H1 (cell line): Measurements from ENCODE around the gene CCDC14. TPM values are rescaled to one million over a fixed set of nuclear protein-coding genes. Genes with fewer than 3 reads are reported as not detected.
A peak's percentile ranks its signal among the peaks of the same experiment; 100 is the strongest.

ENCODE experiments used
- CTCF ChIA-PET: fragments of 300-600 bp; sonication (Branson Sonifier 250); formaldehyde crosslinking; loops from one replicate; lab custom pipeline; 2021; ENCODE audit not compliant: partially characterized antibody; lab: Charles Lee
- POLR2A ChIA-PET: fragments of 300-600 bp; sonication (Branson Sonifier 250); formaldehyde crosslinking; loops from one replicate; lab custom pipeline; 2021; ENCODE audit warnings: inconsistent platforms; ENCODE audit not compliant: partially characterized antibody; lab: Charles Lee
- DNase-seq, 2 experiments: peaks; one replicate each; pipeline versions ENCODE4 v3.0.0 to v3.0.0-alpha.2; 2010 to 2022; ENCODE audit warnings: low spot score in 2 of 2, low read depth in 1 of 2, mixed read lengths in 1 of 2
- FAIRE-seq: peaks from 2 replicates; lab custom pipeline; 2011; peaks lifted over from hg19 to GRCh38; lab: Jason Lieb, UNC
- H2AFZ ChIP-seq: 2 replicates; pipeline ENCODE4 v1.8.1; 2012; ENCODE audit warnings: low read length, inconsistent platforms
- H2AK5ac ChIP-seq: 2 replicates; pipeline ENCODE4 v1.6.1; 2013; ENCODE audit warnings: low read depth, low read length
- H2BK120ac ChIP-seq: replicated peaks from 2 replicates; pipeline ENCODE3; 2013; ENCODE audit warnings: low read depth, low read length, inconsistent platforms
- H2BK12ac ChIP-seq: 2 replicates; pipeline ENCODE4 v1.6.1; 2013; ENCODE audit warnings: low read depth, low read length
- H2BK15ac ChIP-seq: 2 replicates; pipeline ENCODE4 v1.6.1; 2013; ENCODE audit warnings: low read length
- H2BK20ac ChIP-seq: 2 replicates; pipeline ENCODE4 v1.6.1; 2013; ENCODE audit warnings: low read length
- H2BK5ac ChIP-seq: 2 replicates; pipeline ENCODE4 v1.6.1; 2013; ENCODE audit warnings: low read depth, low read length
- H3K14ac ChIP-seq: 2 replicates; pipeline ENCODE4 v1.6.1; 2013; ENCODE audit warnings: inconsistent platforms; ENCODE audit not compliant: insufficient read length
- H3K18ac ChIP-seq: 2 replicates; pipeline ENCODE4 v1.6.1; 2013; ENCODE audit warnings: low read length; ENCODE audit errors: extremely low read depth
- H3K23ac ChIP-seq: 2 replicates; pipeline ENCODE4 v1.6.1; 2013; ENCODE audit warnings: inconsistent platforms; ENCODE audit not compliant: insufficient read length
- H3K23me2 ChIP-seq: 2 replicates; pipeline ENCODE4 v1.6.1; 2013; ENCODE audit warnings: low read depth, low read length
- H3K27ac ChIP-seq: 2 replicates; pipeline ENCODE4 v1.6.1; 2011; ENCODE audit warnings: low read depth, low read length, inconsistent platforms
- H3K27me3 ChIP-seq, 4 experiments: replicated peaks in 1 of 4; 1 replicate in 1 of 4; 2 replicates in 3 of 4; pipeline versions ENCODE4 v1.6.1 to v1.8.1; 2011 to 2013; ENCODE audit warnings: low read length in 3 of 4, mild to moderate bottlenecking in 3 of 4, inconsistent platforms in 2 of 4, mixed read lengths in 2 of 4, moderate library complexity in 1 of 4; ENCODE audit not compliant: control insufficient read depth in 3 of 4, insufficient read depth in 3 of 4; ENCODE audit errors: extremely low read depth in 1 of 4
- H3K36me3 ChIP-seq, 4 experiments: 2 replicates each; pipeline versions ENCODE4 v1.6.1 to v1.8.1; 2011 to 2013; ENCODE audit warnings: mild to moderate bottlenecking in 4 of 4, low read length in 3 of 4, moderate library complexity in 2 of 4, control low read depth in 1 of 4, inconsistent platforms in 1 of 4; ENCODE audit not compliant: insufficient read depth in 4 of 4, control insufficient read depth in 2 of 4
- H3K4ac ChIP-seq: replicated peaks from 2 replicates; pipeline ENCODE3; 2013; ENCODE audit warnings: low read length, low read depth, mixed read lengths, inconsistent platforms; ENCODE audit not compliant: insufficient read length
- H3K4me1 ChIP-seq, 4 experiments: replicated peaks in 1 of 4; 1 replicate in 1 of 4; 2 replicates in 3 of 4; pipeline versions ENCODE4 v1.6.1 to v1.8.1; 2011 to 2013; ENCODE audit warnings: low read length in 3 of 4, inconsistent platforms in 2 of 4, mixed read lengths in 1 of 4; ENCODE audit not compliant: insufficient read depth in 4 of 4, control insufficient read depth in 3 of 4
- H3K4me2 ChIP-seq, 2 experiments: 2 replicates each; pipeline versions ENCODE4 v1.6.1 to v1.8.1; 2011 to 2013; ENCODE audit warnings: low read depth in 2 of 2, low read length in 2 of 2, control low read depth in 1 of 2, inconsistent platforms in 1 of 2, mild to moderate bottlenecking in 1 of 2; ENCODE audit not compliant: insufficient read depth in 1 of 2
- H3K4me3 ChIP-seq, 4 experiments: fragments of 200-600, 300-600 bp in 1 of 4; sonication (generic), shearing (Covaris generic), sonication (Bioruptor Twin) in 1 of 4; 2 replicates each; pipeline versions ENCODE4 v1.5.1 to v1.8.1; 2011 to 2016; ENCODE audit warnings: low read length in 4 of 4, low read depth in 3 of 4, control low read depth in 2 of 4, inconsistent platforms in 2 of 4, mild to moderate bottlenecking in 2 of 4, mixed read lengths in 1 of 4, moderate library complexity in 1 of 4; ENCODE audit not compliant: insufficient read depth in 2 of 4; ENCODE audit errors: extremely low read depth in 1 of 4
- H3K56ac ChIP-seq: replicated peaks from 2 replicates; pipeline ENCODE3; 2013; ENCODE audit warnings: low read depth, mild to moderate bottlenecking, mixed read lengths, low read length, inconsistent platforms; ENCODE audit not compliant: insufficient read length
- H3K79me1 ChIP-seq: 2 replicates; pipeline ENCODE4 v1.6.1; 2013; ENCODE audit warnings: low read depth, low read length, control low read depth
- H3K79me2 ChIP-seq, 2 experiments: 2 replicates each; pipeline versions ENCODE4 v1.6.1 to v1.8.1; 2012 to 2013; ENCODE audit warnings: low read length in 2 of 2, mild to moderate bottlenecking in 2 of 2, inconsistent platforms in 1 of 2; ENCODE audit not compliant: insufficient read depth in 2 of 2, control insufficient read depth in 1 of 2
- H3K9ac ChIP-seq, 4 experiments: replicated peaks in 1 of 4; 1 replicate in 1 of 4; 2 replicates in 3 of 4; pipeline versions ENCODE4 v1.6.1 to v1.8.1; 2011 to 2013; ENCODE audit warnings: low read depth in 3 of 4, low read length in 3 of 4, control low read depth in 2 of 4, mild to moderate bottlenecking in 2 of 4, moderate library complexity in 2 of 4, inconsistent platforms in 1 of 4; ENCODE audit errors: extremely low read depth in 1 of 4
- H3K9me3 ChIP-seq, 2 experiments: 2 replicates each; pipeline versions ENCODE4 v1.6.1 to v1.8.1; 2012 to 2013; ENCODE audit warnings: mild to moderate bottlenecking in 2 of 2, moderate library complexity in 2 of 2, control low read depth in 1 of 2, inconsistent platforms in 1 of 2, low read depth in 1 of 2, low read length in 1 of 2, mixed read lengths in 1 of 2; ENCODE audit not compliant: insufficient read depth in 2 of 2
- H4K20me1 ChIP-seq, 2 experiments: replicated peaks in 1 of 2; 2 replicates each; pipeline versions ENCODE3 to v1.8.1; 2011 to 2013; ENCODE audit warnings: inconsistent platforms in 2 of 2, low read length in 2 of 2, mild to moderate bottlenecking in 1 of 2; ENCODE audit not compliant: insufficient read depth in 2 of 2, control insufficient read depth in 1 of 2
- H4K5ac ChIP-seq: 2 replicates; pipeline ENCODE4 v1.6.1; 2013; ENCODE audit warnings: low read length, low read depth, mixed read lengths, inconsistent platforms; ENCODE audit not compliant: insufficient read length
- H4K8ac ChIP-seq: 2 replicates; pipeline ENCODE4 v1.8.0; 2013; ENCODE audit warnings: mild to moderate bottlenecking, moderate library complexity, low read length, inconsistent platforms; ENCODE audit not compliant: insufficient read depth; ENCODE audit errors: extremely low read depth
- H4K91ac ChIP-seq: replicated peaks from 2 replicates; pipeline ENCODE3; 2013; ENCODE audit warnings: low read length, mixed read lengths, inconsistent platforms; ENCODE audit not compliant: insufficient read length
- BACH1 ChIP-seq: IDR thresholded peaks from 2 replicates; pipeline ENCODE4 v1.6.1; 2012; ENCODE audit warnings: low read length, improper control_type of control experiment
- FOSL1 ChIP-seq: IDR thresholded peaks from 2 replicates; pipeline ENCODE4 v1.6.1; 2011; ENCODE audit warnings: mild to moderate bottlenecking, low read depth, low read length, moderate library complexity; ENCODE audit not compliant: insufficient read depth
- JUND ChIP-seq: IDR thresholded peaks from 2 replicates; pipeline ENCODE4 v1.6.1; 2011; ENCODE audit warnings: mild to moderate bottlenecking, improper control_type of control experiment, low read length
- RAD21 ChIP-seq, 2 experiments: IDR thresholded peaks in 1 of 2; conservative IDR thresholded peaks in 1 of 2; 2 replicates each; pipeline ENCODE4 v1.6.1; 2011; ENCODE audit warnings: low read depth in 2 of 2, low read length in 2 of 2, improper control_type of control experiment in 1 of 2, inconsistent platforms in 1 of 2, mild to moderate bottlenecking in 1 of 2, moderate library complexity in 1 of 2
- SIN3A ChIP-seq, 2 experiments: IDR thresholded peaks in 1 of 2; conservative IDR thresholded peaks in 1 of 2; 2 replicates each; pipeline ENCODE4 v1.6.1; 2011 to 2012; ENCODE audit warnings: low read length in 2 of 2, improper control_type of control experiment in 1 of 2, low read depth in 1 of 2, mild to moderate bottlenecking in 1 of 2
- TAF7 ChIP-seq: optimal IDR thresholded peaks from 2 replicates; pipeline ENCODE3; 2011; ENCODE audit warnings: low read depth, mild to moderate bottlenecking, inconsistent platforms, low read length, moderate library complexity, borderline replicate concordance
- WGBS, 2 experiments: shearing (Covaris generic) in 1 of 2; methylation state at CpG; one replicate each; pipeline versions ENCODE4 v1.1.6 to v1.1.7; 2013 to 2015; ENCODE audit warnings: low lambda C conversion rate in 2 of 2, mixed read lengths in 2 of 2, inconsistent platforms in 1 of 2, low coverage in 1 of 2, missing lambda C conversion rate in 1 of 2; ENCODE audit not compliant: insufficient replicate concordance in 2 of 2, insufficient coverage in 1 of 2, insufficient read length in 1 of 2; ENCODE audit errors: extremely low coverage in 1 of 2, missing lambda C conversion rate in 1 of 2; 5-methylcytosine and 5-hydroxymethylcytosine counted together
- polyA plus RNA-seq, 7 experiments: library from polyadenylated mRNA; depleted of rRNA in 3 of 7; stranded (reverse) in 5 of 7; unstranded in 2 of 7; fragments of >200 nt in 5 of 7; fragments of 200-250 nt in 2 of 7; gene quantifications; 1 replicate in 5 of 7; 2 replicates in 1 of 7; 4 replicates in 1 of 7; pipeline versions ENCODE4 v1.2.1 to v1.2.3, GENCODE V29; 2011 to 2013; ENCODE audit warnings: missing spikeins in 2 of 7, mixed read lengths in 2 of 7
- total RNA-seq: library from RNA; stranded (reverse); fragmentation: NEBNext Ultra II Directional; extraction: Animal tissue kit (Norgen Biotek cat#: 25700); gene quantifications from 2 replicates; pipeline ENCODE4 v1.2.1, GENCODE V29; 2021
- TF ChIP-seq, protein P1 (sequence below): IDR thresholded peaks from 2 replicates; pipeline ENCODE4 v1.6.1; 2012; ENCODE audit warnings: inconsistent platforms
- TF ChIP-seq, protein P2 (sequence below): IDR thresholded peaks from 2 replicates; pipeline ENCODE4 v1.6.1; 2011; ENCODE audit warnings: low read length, improper control_type of control experiment
- TF ChIP-seq, protein P3 (sequence below), 3 experiments: IDR thresholded peaks; 1 replicate in 2 of 3; 2 replicates in 1 of 3; pipeline versions ENCODE4 v1.5.1 to v1.6.1; 2011; ENCODE audit warnings: low read length in 3 of 3, mild to moderate bottlenecking in 3 of 3, inconsistent platforms in 2 of 3, low read depth in 1 of 3, moderate library complexity in 1 of 3; ENCODE audit not compliant: insufficient read depth in 1 of 3; ENCODE audit errors: control extremely low read depth in 1 of 3

The CCDC14 gene
- total and polyA plus RNA-seq, 2 of the 8 experiments (the other 6 are each of a cell fraction or from before 2014, with no cell fraction given), result 53.6 to 95.7 TPM

- WGBS, 2 experiments, result 59% methylated on average over 2 of the region's 2 CpGs; no CpG with 5 or more reads in 1 of the 2 experiments
- POLR2A ChIA-PET, result interaction anchor here (0.8 to 0.9 kb wide), 2 partner anchors 11 to 48 kb away, joined by 3 to 4 read pairs; no protein-coding TSS in a partner anchor
- no peak overlapping the region for H3K56ac ChIP-seq
- TF ChIP-seq, protein P1, sequence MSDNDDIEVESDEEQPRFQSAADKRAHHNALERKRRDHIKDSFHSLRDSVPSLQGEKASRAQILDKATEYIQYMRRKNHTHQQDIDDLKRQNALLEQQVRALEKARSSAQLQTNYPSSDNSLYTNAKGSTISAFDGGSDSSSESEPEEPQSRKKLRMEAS, result no peak
- TF ChIP-seq FOSL1 (no peak), RAD21 (IDR thresholded peaks at IDR 0.05 in 1 of 2, conservative IDR thresholded peaks at IDR 0.05 in 1 of 2; ENCODE audit: low read depth in 2 of 2, low read length in 2 of 2) (peak; percentile 36 to 51; a peak in 3 of 4 replicates), SIN3A (conservative IDR thresholded peaks at IDR 0.05 in 1 of 2, IDR thresholded peaks at IDR 0.05 in 1 of 2; ENCODE audit: low read depth in 1 of 2, low read length in 2 of 2) (no peak), BACH1 (no peak), JUND (no peak), TAF7 (no peak)
- TF ChIP-seq, protein P2, sequence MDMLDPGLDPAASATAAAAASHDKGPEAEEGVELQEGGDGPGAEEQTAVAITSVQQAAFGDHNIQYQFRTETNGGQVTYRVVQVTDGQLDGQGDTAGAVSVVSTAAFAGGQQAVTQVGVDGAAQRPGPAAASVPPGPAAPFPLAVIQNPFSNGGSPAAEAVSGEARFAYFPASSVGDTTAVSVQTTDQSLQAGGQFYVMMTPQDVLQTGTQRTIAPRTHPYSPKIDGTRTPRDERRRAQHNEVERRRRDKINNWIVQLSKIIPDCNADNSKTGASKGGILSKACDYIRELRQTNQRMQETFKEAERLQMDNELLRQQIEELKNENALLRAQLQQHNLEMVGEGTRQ, result no peak
- TF ChIP-seq, protein P3, sequence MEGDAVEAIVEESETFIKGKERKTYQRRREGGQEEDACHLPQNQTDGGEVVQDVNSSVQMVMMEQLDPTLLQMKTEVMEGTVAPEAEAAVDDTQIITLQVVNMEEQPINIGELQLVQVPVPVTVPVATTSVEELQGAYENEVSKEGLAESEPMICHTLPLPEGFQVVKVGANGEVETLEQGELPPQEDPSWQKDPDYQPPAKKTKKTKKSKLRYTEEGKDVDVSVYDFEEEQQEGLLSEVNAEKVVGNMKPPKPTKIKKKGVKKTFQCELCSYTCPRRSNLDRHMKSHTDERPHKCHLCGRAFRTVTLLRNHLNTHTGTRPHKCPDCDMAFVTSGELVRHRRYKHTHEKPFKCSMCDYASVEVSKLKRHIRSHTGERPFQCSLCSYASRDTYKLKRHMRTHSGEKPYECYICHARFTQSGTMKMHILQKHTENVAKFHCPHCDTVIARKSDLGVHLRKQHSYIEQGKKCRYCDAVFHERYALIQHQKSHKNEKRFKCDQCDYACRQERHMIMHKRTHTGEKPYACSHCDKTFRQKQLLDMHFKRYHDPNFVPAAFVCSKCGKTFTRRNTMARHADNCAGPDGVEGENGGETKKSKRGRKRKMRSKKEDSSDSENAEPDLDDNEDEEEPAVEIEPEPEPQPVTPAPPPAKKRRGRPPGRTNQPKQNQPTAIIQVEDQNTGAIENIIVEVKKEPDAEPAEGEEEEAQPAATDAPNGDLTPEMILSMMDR (IDR thresholded peaks at IDR 0.05; ENCODE audit: control extremely low read depth in 1 of 3, insufficient read depth in 1 of 3, low read depth in 1 of 3, low read length in 3 of 3), result peak in 2 of 3 experiments; percentile 32 to 34; a peak in 2 of 4 replicates
These were observed 53.3 kb downstream of the CCDC14 start for GRCh38 chr3:123907720-123908119.

More at GRCh38 chr3:123907720-123908119, 53.3 kb downstream of the CCDC14 start:
- Histone ChIP-seq H3K27me3 (no peaks in the 10 kb centered on the region), H2BK120ac (no peak overlapping the region), H4K5ac (no peak overlapping the region), H2BK20ac (no peak overlapping the region), H3K18ac (no peak overlapping the region), H3K79me2 (no peaks in the 10 kb centered on the region), H2BK5ac (no peak overlapping the region), H2AFZ (no peak overlapping the region), H2AK5ac (no peak overlapping the region), H4K91ac (no peak overlapping the region), H3K4ac (no peak overlapping the region), H3K4me1 (no peaks in the 10 kb centered on the region), H3K23ac (no peak overlapping the region), H3K9me3 (no peaks in the 10 kb centered on the region), H3K23me2 (no peaks in the 10 kb centered on the region), H2BK12ac (no peak overlapping the region), H3K4me3 (no peak overlapping the region), H3K27ac (no peak overlapping the region), H2BK15ac (no peak overlapping the region), H3K79me1 (no peaks in the 10 kb centered on the region), H4K20me1 (no peaks in the 10 kb centered on the region), H3K9ac (no peak overlapping the region), H3K36me3 (no peaks in the 10 kb centered on the region; a peak in 1 of 8 replicates), H3K14ac (no peak overlapping the region), H4K8ac (no peak overlapping the region), H3K4me2 (no peak overlapping the region)
- CTCF ChIA-PET, result interaction anchor here (0.6 to 1.6 kb wide), 17 partner anchors 9 to 728 kb away, joined by 3 to 8 read pairs (median 3); no protein-coding TSS in a partner anchor
- FAIRE-seq (no peak), DNase-seq (no peak)
